CD4-positive, CD25-positive, alpha-beta regulatory T cell (primary cell): ENCODE results near the gene CAPG. TPM values are rescaled to one million over a fixed set of nuclear protein-coding genes. Genes with fewer than 3 reads are reported as not detected.

Experiments used
- ATAC-seq, 2 donors: fragments of 150-1000 bp; cut with Tn5 transposase; one replicate each; pipeline ENCODE4 v1.10.0; 2021; ENCODE audit warnings: low read depth in 2 of 2, moderate number of reproducible peaks in 2 of 2, moderate library complexity in 1 of 2
- DNase-seq, 3 donors: peaks; one replicate each; pipeline versions ENCODE4 v3.0.0 to v3.0.0-alpha.2; 2012 to 2022; ENCODE audit warnings: mixed read lengths in 1 of 3
- H3K27ac ChIP-seq: one replicate; pipeline ENCODE4 v1.7.0; 2013; ENCODE audit warnings: mild to moderate bottlenecking, low read length; ENCODE audit not compliant: insufficient read depth, poor library complexity, severe bottlenecking
- H3K27me3 ChIP-seq: one replicate; pipeline ENCODE4 v1.7.0; 2013; ENCODE audit warnings: low read length; ENCODE audit not compliant: control insufficient read depth, insufficient read depth
- H3K36me3 ChIP-seq: one replicate; pipeline ENCODE4 v1.7.0; 2013; ENCODE audit warnings: mild to moderate bottlenecking, low read length, moderate library complexity; ENCODE audit not compliant: control insufficient read depth, insufficient read depth
- H3K4me1 ChIP-seq: 2 replicates; pipeline ENCODE4 v1.7.0; 2013; ENCODE audit warnings: mild to moderate bottlenecking, low read length; ENCODE audit not compliant: insufficient read depth, control insufficient read depth, poor library complexity, severe bottlenecking
- H3K4me3 ChIP-seq: one replicate; pipeline ENCODE4 v1.7.0; 2013; ENCODE audit warnings: low read depth, mild to moderate bottlenecking, low read length, moderate library complexity
- H3K9me3 ChIP-seq, 2 experiments: 1 replicate in 1 of 2; 2 replicates in 1 of 2; pipeline ENCODE4 v1.7.0; 2013; ENCODE audit warnings: low read length in 2 of 2, mild to moderate bottlenecking in 1 of 2, moderate library complexity in 1 of 2; ENCODE audit not compliant: control insufficient read depth in 2 of 2
- H3K27ac Mint-ChIP-seq, 3 donors: one replicate each; pipeline ENCODE4 v1.8.0; 2020 to 2022; ENCODE audit warnings: mild to moderate bottlenecking in 3 of 3, mixed read lengths in 3 of 3, moderate library complexity in 2 of 3
- H3K27me3 Mint-ChIP-seq: one replicate; pipeline ENCODE4 v1.8.0; 2022; ENCODE audit warnings: mild to moderate bottlenecking, mixed read lengths
- H3K36me3 Mint-ChIP-seq: one replicate; pipeline ENCODE4 v1.8.0; 2020; ENCODE audit warnings: mixed read lengths
- H3K4me1 Mint-ChIP-seq, 4 donors: one replicate each; pipeline ENCODE4 v1.8.0; 2020 to 2022; ENCODE audit warnings: mixed read lengths in 4 of 4, mild to moderate bottlenecking in 1 of 4
- H3K4me3 Mint-ChIP-seq, 4 donors: one replicate each; pipeline ENCODE4 v1.8.0; 2020 to 2022; ENCODE audit warnings: mild to moderate bottlenecking in 4 of 4, mixed read lengths in 4 of 4, moderate library complexity in 3 of 4
- H3K9me3 Mint-ChIP-seq, 7 donors: one replicate each; pipeline ENCODE4 v1.8.0; 2020 to 2022; ENCODE audit warnings: mixed read lengths in 7 of 7, mild to moderate bottlenecking in 3 of 7, moderate library complexity in 2 of 7
- polyA plus RNA-seq, 4 donors: library from polyadenylated mRNA; unstranded; fragments of 300-500 nt; fragmentation: Illumina TruSeq; gene quantifications; one replicate each; pipeline ENCODE4 v1.2.3, GENCODE V29; 2021
- total RNA-seq: library from RNA; stranded (reverse); gene quantifications from one replicate; pipeline ENCODE4 v1.2.3, GENCODE V29; 2022

The CAPG gene
- total and polyA plus RNA-seq, 5 donors from 2014 or later: 19.9 to 74.7 (median 44.5) TPM

GRCh38 chr2:85422072-85422457, 11.9 kb upstream of the CAPG start:
- ATAC-seq: no peak
- peak overlapping the region in 2 of 3 donors; percentile 16 to 38 for H3K27ac Mint-ChIP-seq
- H3K36me3 ChIP-seq: no peaks in the 10 kb centered on the region
- no peaks in the 10 kb centered on the region for H3K9me3 Mint-ChIP-seq
- H3K4me3 Mint-ChIP-seq: peak overlapping the region in 1 of 4 donors; percentile 22
- H3K4me3 ChIP-seq: no peak overlapping the region
- DNase-seq: no peak
- no peak overlapping the region for H3K27ac ChIP-seq
- no peaks in the 10 kb centered on the region for H3K36me3 Mint-ChIP-seq
- no peaks in the 10 kb centered on the region for H3K9me3 ChIP-seq
- H3K27me3 ChIP-seq: no peaks in the 10 kb centered on the region
- H3K4me1 ChIP-seq: peaks cover 31% of the 10 kb centered on the region
- peaks cover 0 to 31% (median 19%) of the 10 kb centered on the region in 4 donors for H3K4me1 Mint-ChIP-seq
- no peaks in the 10 kb centered on the region for H3K27me3 Mint-ChIP-seq

- H3K9me3 Mint-ChIP-seq: no peaks in the 10 kb centered on the region
- Histone ChIP-seq H3K9me3 (no peaks in the 10 kb centered on the region), H3K4me3 (no peak overlapping the region), H3K27me3 (no peaks in the 10 kb centered on the region), H3K4me1 (peaks cover 31% of the 10 kb centered on the region), H3K36me3 (no peaks in the 10 kb centered on the region), H3K27ac (no peak overlapping the region)
- no peaks in the 10 kb centered on the region for H3K36me3 Mint-ChIP-seq
- ATAC-seq: no peak
- peaks cover 0 to 31% (median 19%) of the 10 kb centered on the region in 4 donors for H3K4me1 Mint-ChIP-seq
- no peaks in the 10 kb centered on the region for H3K27me3 Mint-ChIP-seq
- H3K27ac Mint-ChIP-seq: peak overlapping the region in 2 of 3 donors; percentile 79 to 87
- DNase-seq: no peak
- H3K4me3 Mint-ChIP-seq: peak overlapping the region in 2 of 4 donors; percentile 22 to 96
Measured at GRCh38 chr2:85421260-85422071, 11.3 kb upstream of the CAPG start.

DNA sequence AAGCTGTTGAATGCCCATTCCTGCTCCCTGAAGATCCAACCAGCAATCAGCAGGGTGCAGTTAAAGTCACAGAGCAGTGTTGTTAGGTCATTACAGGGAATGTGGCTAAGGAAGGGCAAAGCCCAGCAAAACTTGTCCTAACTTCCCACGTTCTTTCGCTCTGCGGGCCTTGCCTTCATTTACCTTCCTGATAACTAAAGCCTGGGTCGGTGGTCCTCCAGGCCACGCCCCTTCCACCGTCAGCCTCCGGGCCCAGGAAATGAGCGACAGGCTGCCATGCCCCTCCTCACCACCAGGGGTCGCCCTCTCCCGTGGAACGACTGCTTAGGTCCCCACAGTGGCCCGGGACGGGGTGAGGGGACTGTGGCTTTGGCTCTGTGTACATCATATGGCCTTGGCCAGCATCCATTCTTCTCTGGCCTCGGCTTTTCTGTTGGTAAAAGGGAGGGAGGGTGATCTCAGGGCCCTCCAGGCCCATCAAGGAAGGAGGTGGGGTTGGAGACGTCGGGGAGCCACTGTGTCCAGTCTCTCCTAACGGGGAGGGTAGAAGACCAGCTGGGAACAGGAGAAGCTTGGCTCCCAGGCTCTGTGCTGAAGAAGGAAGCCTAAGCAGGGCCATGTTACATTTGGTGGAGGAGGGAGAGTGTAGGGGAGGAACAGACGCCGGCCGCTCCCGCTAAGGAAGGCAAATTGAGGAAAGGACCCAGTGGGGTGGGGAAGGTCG, 10.5 kb upstream of the CAPG start:
- Histone ChIP-seq H3K4me1 (peaks cover 31% of the 10 kb centered on the region), H3K27ac (peak overlapping the region; percentile 2), H3K9me3 (no peaks in the 10 kb centered on the region), H3K36me3 (no peaks in the 10 kb centered on the region), H3K4me3 (peak overlapping the region; percentile 60), H3K27me3 (no peaks in the 10 kb centered on the region)
- peak overlapping the region; percentile 84 to 94 (median 87) for H3K27ac Mint-ChIP-seq
- peaks cover 0 to 31% (median 19%) of the 10 kb centered on the region in 4 donors for H3K4me1 Mint-ChIP-seq
- no peaks in the 10 kb centered on the region for H3K36me3 Mint-ChIP-seq
- no peaks in the 10 kb centered on the region for H3K9me3 Mint-ChIP-seq
- H3K27me3 Mint-ChIP-seq: no peaks in the 10 kb centered on the region
- DNase-seq: peak; percentile 83 to 88 (median 85)
- peak; percentile 73 to 75 for ATAC-seq
- peak overlapping the region; percentile 78 to 96 (median 78) for H3K4me3 Mint-ChIP-seq

DNA sequence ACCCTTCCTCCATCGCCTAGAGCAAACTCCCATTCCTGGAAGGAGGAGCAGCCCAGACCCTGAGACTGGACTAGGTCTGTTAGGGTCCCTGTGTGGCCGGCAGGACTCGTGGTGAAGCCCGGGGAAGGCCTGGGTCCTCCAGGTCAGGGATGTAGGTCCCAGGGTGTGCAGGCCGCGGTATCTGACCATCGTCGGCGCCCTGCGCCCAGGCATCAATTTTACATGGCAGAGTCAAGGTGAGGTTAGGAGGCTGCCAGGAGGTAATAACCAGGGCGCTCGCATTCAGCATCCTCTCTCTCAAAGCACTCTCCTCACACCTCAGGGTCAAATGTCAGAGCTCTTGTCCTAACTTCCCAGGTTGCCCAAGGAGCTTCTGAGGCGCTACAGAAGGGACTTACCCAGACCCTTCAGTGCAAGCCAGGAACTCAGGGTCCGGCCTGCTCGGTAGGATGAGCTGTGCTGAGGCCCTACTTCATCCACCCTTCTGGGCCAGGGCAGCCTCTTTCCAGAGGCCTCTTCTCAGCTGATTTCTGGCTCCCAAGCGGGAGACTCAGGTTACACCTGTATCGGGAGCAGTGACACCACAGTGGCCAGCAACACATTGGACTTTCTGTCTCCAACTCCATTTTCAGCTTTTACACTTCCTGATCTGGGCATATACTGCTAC, 9.0 kb upstream of the CAPG start:
- DNase-seq: no peak
- ATAC-seq: no peak
- peak overlapping the region; percentile 63 to 91 (median 85) for H3K27ac Mint-ChIP-seq
- H3K9me3 Mint-ChIP-seq: no peaks in the 10 kb centered on the region
- H3K4me3 Mint-ChIP-seq: peak overlapping the region; percentile 93 to 100 (median 95)
- H3K27me3 Mint-ChIP-seq: no peaks in the 10 kb centered on the region
- Histone ChIP-seq H3K36me3 (no peaks in the 10 kb centered on the region), H3K4me1 (peaks cover 31% of the 10 kb centered on the region), H3K4me3 (peak overlapping the region; percentile 74), H3K27ac (peak overlapping the region; percentile 86), H3K9me3 (no peaks in the 10 kb centered on the region), H3K27me3 (no peaks in the 10 kb centered on the region)
- H3K4me1 Mint-ChIP-seq: peaks cover 0 to 31% (median 20%) of the 10 kb centered on the region in 4 donors
- no peaks in the 10 kb centered on the region for H3K36me3 Mint-ChIP-seq

DNA sequence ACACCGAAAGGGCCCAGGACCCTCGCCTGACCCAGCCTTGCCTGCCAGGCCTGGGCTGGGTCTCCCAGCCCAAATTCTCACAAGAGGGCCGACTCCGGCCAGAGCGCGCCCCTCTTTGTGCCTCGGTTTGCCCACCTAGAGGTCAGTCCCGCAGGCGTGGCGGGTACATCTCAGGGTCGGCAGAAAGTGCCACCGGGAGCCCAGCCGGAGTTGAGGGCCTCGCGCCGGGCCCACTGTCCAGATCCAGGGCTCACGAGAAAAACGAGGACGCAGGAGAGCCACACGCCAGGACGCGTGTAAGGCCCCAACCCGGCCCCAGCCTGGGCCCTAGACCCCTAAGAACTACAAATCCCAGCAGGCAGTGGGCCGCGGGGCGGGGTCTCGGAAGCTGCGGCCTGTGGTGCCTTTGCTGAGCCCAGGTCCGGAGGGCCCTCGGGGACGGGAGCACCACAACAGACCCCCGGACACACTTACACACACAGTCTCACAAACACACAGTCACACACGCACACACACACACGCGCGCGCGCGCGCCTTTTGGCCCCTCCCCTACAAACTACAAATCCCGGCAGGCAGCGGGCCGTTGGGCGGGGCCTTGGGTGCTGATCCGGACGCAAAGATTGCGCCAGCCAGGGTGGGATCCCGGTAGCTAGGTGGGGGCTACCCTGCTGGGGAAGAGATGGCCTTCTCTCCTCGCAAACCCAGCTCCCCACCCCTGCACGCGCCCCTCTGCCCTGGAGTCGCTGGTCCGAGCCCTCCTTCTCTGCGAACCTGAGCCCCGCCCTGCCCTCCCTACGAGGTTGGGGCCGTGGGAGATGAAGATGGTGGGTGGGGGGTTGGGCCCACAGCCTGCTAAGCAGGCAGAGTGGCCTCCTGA, 8.2 kb upstream of the CAPG start, which contains the start of gene SH2D6:
SH2D6 (plus strand) TSS at position 583 of the 877 bp plus-strand sequence. CDS start 10,752 bp downstream, outside the sequence.
- peaks cover 0 to 32% (median 22%) of the 10 kb centered on the region in 4 donors for H3K4me1 Mint-ChIP-seq
- H3K4me1 ChIP-seq: peaks cover 37% of the 10 kb centered on the region
- ATAC-seq: peak; percentile 84 to 86
- peak within 1 kb of the TSS; percentile 86 for H3K27ac ChIP-seq
- H3K36me3 Mint-ChIP-seq: no peaks in the 10 kb centered on the region
- no peaks in the 10 kb centered on the region for H3K9me3 Mint-ChIP-seq
- no peaks in the 10 kb centered on the region for H3K36me3 ChIP-seq
- peak within 1 kb of the TSS; percentile 93 to 100 (median 95) for H3K4me3 Mint-ChIP-seq
- DNase-seq: peak; percentile 77 to 91 (median 83)
- peak within 1 kb of the TSS; percentile 91 to 100 (median 96) for H3K27ac Mint-ChIP-seq
- H3K27me3 ChIP-seq: peaks cover 2% of the 10 kb centered on the region
- peak within 1 kb of the TSS; percentile 74 for H3K4me3 ChIP-seq
- H3K9me3 ChIP-seq: no peaks in the 10 kb centered on the region
- H3K27me3 Mint-ChIP-seq: peaks cover 4% of the 10 kb centered on the region

DNA sequence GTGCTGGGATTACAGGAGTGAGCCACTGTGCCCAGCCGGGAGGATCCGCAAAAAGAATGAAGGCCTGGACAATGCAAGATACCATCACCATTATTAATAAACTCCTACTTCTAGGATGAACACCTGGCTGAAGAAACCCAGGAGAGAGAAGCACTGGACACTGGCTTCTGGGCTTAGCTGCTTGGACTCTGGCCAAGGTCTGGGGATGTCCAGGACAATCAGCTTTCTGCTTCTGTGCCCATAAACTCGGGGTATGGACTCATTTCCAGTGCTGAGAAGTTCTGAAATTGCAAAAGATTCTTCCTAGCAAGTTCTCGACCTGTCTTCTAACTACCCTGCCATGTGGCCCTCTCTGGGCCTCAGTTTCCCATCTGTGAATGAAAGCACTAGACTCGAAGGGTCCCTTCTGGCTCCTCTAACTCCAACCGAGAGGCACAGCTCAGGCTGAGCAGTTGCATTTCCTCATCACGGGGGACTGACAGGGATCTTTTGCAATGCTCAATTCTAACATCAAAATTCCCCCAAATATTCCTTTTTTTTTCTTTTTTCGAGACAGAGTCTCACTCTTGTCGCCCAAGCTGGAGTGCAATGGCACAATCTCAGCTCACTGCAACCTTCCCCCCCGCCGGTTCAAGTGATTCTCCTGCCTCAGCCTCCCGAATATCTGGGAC, 5.9 kb upstream of the CAPG start:
- Histone ChIP-seq H3K36me3 (no peaks in the 10 kb centered on the region), H3K9me3 (no peaks in the 10 kb centered on the region), H3K4me1 (peaks cover 37% of the 10 kb centered on the region), H3K27ac (no peak overlapping the region), H3K27me3 (peaks cover 2% of the 10 kb centered on the region), H3K4me3 (no peak overlapping the region)
- Mint-ChIP-seq H3K4me1 (peaks cover 0 to 35% (median 20%) of the 10 kb centered on the region in 4 donors), H3K27ac (peak overlapping the region in 1 of 3 donors; percentile 56), H3K27me3 (peaks cover 17% of the 10 kb centered on the region), H3K36me3 (no peaks in the 10 kb centered on the region), H3K9me3 (peaks cover 0 to 2% (median 0%) of the 10 kb centered on the region in 7 donors), H3K4me3 (peak overlapping the region in 2 of 4 donors; percentile 51 to 54)
- DNase-seq (no peak), ATAC-seq (no peak)
